H1 (cell line): ENCODE results near the gene CSHL1. TPM values are rescaled to one million over a fixed set of nuclear protein-coding genes. Genes with fewer than 3 reads are reported as not detected.

Experiments
- CTCF ChIA-PET: fragments of 300-600 bp; sonication (Branson Sonifier 250); formaldehyde crosslinking; loops from one replicate; lab custom pipeline; 2021; ENCODE audit not compliant: partially characterized antibody; lab: Charles Lee
- POLR2A ChIA-PET: fragments of 300-600 bp; sonication (Branson Sonifier 250); formaldehyde crosslinking; loops from one replicate; lab custom pipeline; 2021; ENCODE audit warnings: inconsistent platforms; ENCODE audit not compliant: partially characterized antibody; lab: Charles Lee
- DNase-seq, 2 experiments: peaks; one replicate each; pipeline versions ENCODE4 v3.0.0 to v3.0.0-alpha.2; 2010 to 2022; ENCODE audit warnings: low spot score in 2 of 2, low read depth in 1 of 2, mixed read lengths in 1 of 2
- FAIRE-seq: peaks from 2 replicates; lab custom pipeline; 2011; peaks lifted over from hg19 to GRCh38; lab: Jason Lieb, UNC
- H2AFZ ChIP-seq: 2 replicates; pipeline ENCODE4 v1.8.1; 2012; ENCODE audit warnings: low read length, inconsistent platforms
- H2AK5ac ChIP-seq: 2 replicates; pipeline ENCODE4 v1.6.1; 2013; ENCODE audit warnings: low read depth, low read length
- H2BK120ac ChIP-seq: replicated peaks from 2 replicates; pipeline ENCODE3; 2013; ENCODE audit warnings: low read depth, low read length, inconsistent platforms
- H2BK12ac ChIP-seq: 2 replicates; pipeline ENCODE4 v1.6.1; 2013; ENCODE audit warnings: low read depth, low read length
- H2BK15ac ChIP-seq: 2 replicates; pipeline ENCODE4 v1.6.1; 2013; ENCODE audit warnings: low read length
- H2BK20ac ChIP-seq: 2 replicates; pipeline ENCODE4 v1.6.1; 2013; ENCODE audit warnings: low read length
- H2BK5ac ChIP-seq: 2 replicates; pipeline ENCODE4 v1.6.1; 2013; ENCODE audit warnings: low read depth, low read length
- H3K14ac ChIP-seq: 2 replicates; pipeline ENCODE4 v1.6.1; 2013; ENCODE audit warnings: inconsistent platforms; ENCODE audit not compliant: insufficient read length
- H3K18ac ChIP-seq: 2 replicates; pipeline ENCODE4 v1.6.1; 2013; ENCODE audit warnings: low read length; ENCODE audit errors: extremely low read depth
- H3K23ac ChIP-seq: 2 replicates; pipeline ENCODE4 v1.6.1; 2013; ENCODE audit warnings: inconsistent platforms; ENCODE audit not compliant: insufficient read length
- H3K23me2 ChIP-seq: 2 replicates; pipeline ENCODE4 v1.6.1; 2013; ENCODE audit warnings: low read depth, low read length
- H3K27ac ChIP-seq: 2 replicates; pipeline ENCODE4 v1.6.1; 2011; ENCODE audit warnings: low read depth, low read length, inconsistent platforms
- H3K27me3 ChIP-seq, 4 experiments: replicated peaks in 1 of 4; 1 replicate in 1 of 4; 2 replicates in 3 of 4; pipeline versions ENCODE4 v1.6.1 to v1.8.1; 2011 to 2013; ENCODE audit warnings: low read length in 3 of 4, mild to moderate bottlenecking in 3 of 4, inconsistent platforms in 2 of 4, mixed read lengths in 2 of 4, moderate library complexity in 1 of 4; ENCODE audit not compliant: control insufficient read depth in 3 of 4, insufficient read depth in 3 of 4; ENCODE audit errors: extremely low read depth in 1 of 4
- H3K36me3 ChIP-seq, 4 experiments: 2 replicates each; pipeline versions ENCODE4 v1.6.1 to v1.8.1; 2011 to 2013; ENCODE audit warnings: mild to moderate bottlenecking in 4 of 4, low read length in 3 of 4, moderate library complexity in 2 of 4, control low read depth in 1 of 4, inconsistent platforms in 1 of 4; ENCODE audit not compliant: insufficient read depth in 4 of 4, control insufficient read depth in 2 of 4
- H3K4ac ChIP-seq: replicated peaks from 2 replicates; pipeline ENCODE3; 2013; ENCODE audit warnings: low read length, low read depth, mixed read lengths, inconsistent platforms; ENCODE audit not compliant: insufficient read length
- H3K4me1 ChIP-seq, 4 experiments: replicated peaks in 1 of 4; 1 replicate in 1 of 4; 2 replicates in 3 of 4; pipeline versions ENCODE4 v1.6.1 to v1.8.1; 2011 to 2013; ENCODE audit warnings: low read length in 3 of 4, inconsistent platforms in 2 of 4, mixed read lengths in 1 of 4; ENCODE audit not compliant: insufficient read depth in 4 of 4, control insufficient read depth in 3 of 4
- H3K4me2 ChIP-seq, 2 experiments: 2 replicates each; pipeline versions ENCODE4 v1.6.1 to v1.8.1; 2011 to 2013; ENCODE audit warnings: low read depth in 2 of 2, low read length in 2 of 2, control low read depth in 1 of 2, inconsistent platforms in 1 of 2, mild to moderate bottlenecking in 1 of 2; ENCODE audit not compliant: insufficient read depth in 1 of 2
- H3K4me3 ChIP-seq, 4 experiments: fragments of 200-600, 300-600 bp in 1 of 4; sonication (generic), shearing (Covaris generic), sonication (Bioruptor Twin) in 1 of 4; 2 replicates each; pipeline versions ENCODE4 v1.5.1 to v1.8.1; 2011 to 2016; ENCODE audit warnings: low read length in 4 of 4, low read depth in 3 of 4, control low read depth in 2 of 4, inconsistent platforms in 2 of 4, mild to moderate bottlenecking in 2 of 4, mixed read lengths in 1 of 4, moderate library complexity in 1 of 4; ENCODE audit not compliant: insufficient read depth in 2 of 4; ENCODE audit errors: extremely low read depth in 1 of 4
- H3K56ac ChIP-seq: replicated peaks from 2 replicates; pipeline ENCODE3; 2013; ENCODE audit warnings: low read depth, mild to moderate bottlenecking, mixed read lengths, low read length, inconsistent platforms; ENCODE audit not compliant: insufficient read length
- H3K79me1 ChIP-seq: 2 replicates; pipeline ENCODE4 v1.6.1; 2013; ENCODE audit warnings: low read depth, low read length, control low read depth
- H3K79me2 ChIP-seq, 2 experiments: 2 replicates each; pipeline versions ENCODE4 v1.6.1 to v1.8.1; 2012 to 2013; ENCODE audit warnings: low read length in 2 of 2, mild to moderate bottlenecking in 2 of 2, inconsistent platforms in 1 of 2; ENCODE audit not compliant: insufficient read depth in 2 of 2, control insufficient read depth in 1 of 2
- H3K9ac ChIP-seq, 4 experiments: replicated peaks in 1 of 4; 1 replicate in 1 of 4; 2 replicates in 3 of 4; pipeline versions ENCODE4 v1.6.1 to v1.8.1; 2011 to 2013; ENCODE audit warnings: low read depth in 3 of 4, low read length in 3 of 4, control low read depth in 2 of 4, mild to moderate bottlenecking in 2 of 4, moderate library complexity in 2 of 4, inconsistent platforms in 1 of 4; ENCODE audit errors: extremely low read depth in 1 of 4
- H3K9me3 ChIP-seq, 2 experiments: 2 replicates each; pipeline versions ENCODE4 v1.6.1 to v1.8.1; 2012 to 2013; ENCODE audit warnings: mild to moderate bottlenecking in 2 of 2, moderate library complexity in 2 of 2, control low read depth in 1 of 2, inconsistent platforms in 1 of 2, low read depth in 1 of 2, low read length in 1 of 2, mixed read lengths in 1 of 2; ENCODE audit not compliant: insufficient read depth in 2 of 2
- H4K20me1 ChIP-seq, 2 experiments: replicated peaks in 1 of 2; 2 replicates each; pipeline versions ENCODE3 to v1.8.1; 2011 to 2013; ENCODE audit warnings: inconsistent platforms in 2 of 2, low read length in 2 of 2, mild to moderate bottlenecking in 1 of 2; ENCODE audit not compliant: insufficient read depth in 2 of 2, control insufficient read depth in 1 of 2
- H4K5ac ChIP-seq: 2 replicates; pipeline ENCODE4 v1.6.1; 2013; ENCODE audit warnings: low read length, low read depth, mixed read lengths, inconsistent platforms; ENCODE audit not compliant: insufficient read length
- H4K8ac ChIP-seq: 2 replicates; pipeline ENCODE4 v1.8.0; 2013; ENCODE audit warnings: mild to moderate bottlenecking, moderate library complexity, low read length, inconsistent platforms; ENCODE audit not compliant: insufficient read depth; ENCODE audit errors: extremely low read depth
- H4K91ac ChIP-seq: replicated peaks from 2 replicates; pipeline ENCODE3; 2013; ENCODE audit warnings: low read length, mixed read lengths, inconsistent platforms; ENCODE audit not compliant: insufficient read length
- WGBS, 2 experiments: shearing (Covaris generic) in 1 of 2; methylation state at CpG; one replicate each; pipeline versions ENCODE4 v1.1.6 to v1.1.7; 2013 to 2015; ENCODE audit warnings: low lambda C conversion rate in 2 of 2, mixed read lengths in 2 of 2, inconsistent platforms in 1 of 2, low coverage in 1 of 2, missing lambda C conversion rate in 1 of 2; ENCODE audit not compliant: insufficient replicate concordance in 2 of 2, insufficient coverage in 1 of 2, insufficient read length in 1 of 2; ENCODE audit errors: extremely low coverage in 1 of 2, missing lambda C conversion rate in 1 of 2; 5-methylcytosine and 5-hydroxymethylcytosine counted together
- polyA plus RNA-seq, 7 experiments: library from polyadenylated mRNA; depleted of rRNA in 3 of 7; stranded (reverse) in 5 of 7; unstranded in 2 of 7; fragments of >200 nt in 5 of 7; fragments of 200-250 nt in 2 of 7; gene quantifications; 1 replicate in 5 of 7; 2 replicates in 1 of 7; 4 replicates in 1 of 7; pipeline versions ENCODE4 v1.2.1 to v1.2.3, GENCODE V29; 2011 to 2013; ENCODE audit warnings: missing spikeins in 2 of 7, mixed read lengths in 2 of 7
- total RNA-seq: library from RNA; stranded (reverse); fragmentation: NEBNext Ultra II Directional; extraction: Animal tissue kit (Norgen Biotek cat#: 25700); gene quantifications from 2 replicates; pipeline ENCODE4 v1.2.1, GENCODE V29; 2021

Gene CSHL1
- total and polyA plus RNA-seq, 2 of the 8 experiments (the other 6 are each of a cell fraction or from before 2014, with no cell fraction given), result not detected

DNA sequence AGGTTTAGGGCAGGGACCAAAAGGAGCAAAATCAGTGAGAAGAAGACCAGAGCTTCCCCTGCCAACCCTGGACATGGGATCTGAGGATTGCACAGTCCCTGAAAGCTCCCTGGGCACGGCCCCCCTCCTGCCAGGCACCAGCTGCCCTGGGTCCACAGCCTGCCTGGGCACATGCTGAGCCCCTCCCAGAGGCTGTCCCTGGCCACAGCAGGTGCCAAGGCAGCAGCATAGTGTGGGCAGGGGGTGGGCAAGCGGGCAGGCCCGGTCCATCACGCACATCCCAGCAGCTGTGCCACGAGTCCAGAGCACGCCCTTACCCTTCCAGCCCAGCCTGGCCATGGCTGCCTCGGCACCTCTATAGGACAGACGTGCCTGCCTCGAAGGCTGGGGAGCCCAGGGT, 48.9 kb upstream of the CSHL1 start:
- H3K9ac ChIP-seq, result no peak overlapping the region
- no peak overlapping the region for H3K27ac ChIP-seq
- DNase-seq, result no peak
- no peak overlapping the region for H2BK20ac ChIP-seq
- peaks cover 0 to 5% of the 10 kb centered on the region in 2 experiments for H4K20me1 ChIP-seq
- H3K79me2 ChIP-seq, result no peaks in the 10 kb centered on the region
- FAIRE-seq, result no peak
- no peak overlapping the region for H3K4ac ChIP-seq
- 0 out of 2 replicates have a peak overlapping the region, but pooled peaks have one; percentile 9 for H2BK12ac ChIP-seq
- peak overlapping the region; percentile 46; the same call in 1 of the 2 replicates for H2BK15ac ChIP-seq
- H3K9me3 ChIP-seq, result no peaks in the 10 kb centered on the region
- H3K23ac ChIP-seq, result no peak overlapping the region
- H3K56ac ChIP-seq, result no peak overlapping the region
- H2BK120ac ChIP-seq, result no peak overlapping the region
- 83% methylated on average over 7 of the region's 9 CpGs; no CpG with 5 or more reads in 1 of the 2 experiments for WGBS, 2 experiments
- H4K5ac ChIP-seq, result no peak overlapping the region
- H3K4me2 ChIP-seq, result peak overlapping the region; percentile 79 to 97
- H3K23me2 ChIP-seq, result peaks cover 8% of the 10 kb centered on the region
- H2AK5ac ChIP-seq, result peak overlapping the region; percentile 86; the same call in 1 of the 2 replicates
- H4K91ac ChIP-seq, result peak overlapping the region; percentile 61
- H2BK5ac ChIP-seq, result peak overlapping the region; percentile 66; the same call in 1 of the 2 replicates
- no peak overlapping the region for H3K14ac ChIP-seq
- H3K36me3 ChIP-seq, result peaks cover 0 to 3% (median 0%) of the 10 kb centered on the region in 4 experiments; a peak in 1 of 8 replicates
- peak overlapping the region; percentile 9; the same call in 1 of the 2 replicates for H3K18ac ChIP-seq
- no peak overlapping the region for H4K8ac ChIP-seq
- H3K27me3 ChIP-seq, result no peaks in the 10 kb centered on the region
- ChIA-PET CTCF (interaction anchor here (0.9 to 14.4 kb wide), 5 partner anchors 9 to 45 kb away, joined by 3 to 270 read pairs (median 36); partner anchors contain the start of genes CD79B, CSHL1 and GH1), POLR2A (interaction anchor here (3.1 to 3.3 kb wide), 2 partner anchors 9 to 14 kb away, joined by 14 to 19 read pairs; no protein-coding TSS in a partner anchor)
- peak overlapping the region in 3 of 4 experiments; percentile 29 to 62 (median 59); a peak in 3 of 8 replicates for H3K4me3 ChIP-seq
- no peak overlapping the region for H2AFZ ChIP-seq
- H3K79me1 ChIP-seq, result 0 out of 2 replicates have a peak, but pooled peaks cover 2% of the 10 kb centered on the region
- peaks cover 0 to 20% (median 9%) of the 10 kb centered on the region in 4 experiments; a peak in 6 of 7 replicates for H3K4me1 ChIP-seq
